Activated CD4-positive, CD25-positive, alpha-beta regulatory T cell (primary cell): Measurements from ENCODE around the gene RNF125.
"Not testable (repeated sequence)": the region's sequence is repeated elsewhere in the genome, so short reads cannot be mapped to it uniquely, and the experiment has no call there.

Experiments used
- DNase-seq, 4 experiments: peaks; one replicate each; lab custom pipeline; 2025; lab: John Stamatoyannopoulos, UW

The RNF125 gene

DNA sequence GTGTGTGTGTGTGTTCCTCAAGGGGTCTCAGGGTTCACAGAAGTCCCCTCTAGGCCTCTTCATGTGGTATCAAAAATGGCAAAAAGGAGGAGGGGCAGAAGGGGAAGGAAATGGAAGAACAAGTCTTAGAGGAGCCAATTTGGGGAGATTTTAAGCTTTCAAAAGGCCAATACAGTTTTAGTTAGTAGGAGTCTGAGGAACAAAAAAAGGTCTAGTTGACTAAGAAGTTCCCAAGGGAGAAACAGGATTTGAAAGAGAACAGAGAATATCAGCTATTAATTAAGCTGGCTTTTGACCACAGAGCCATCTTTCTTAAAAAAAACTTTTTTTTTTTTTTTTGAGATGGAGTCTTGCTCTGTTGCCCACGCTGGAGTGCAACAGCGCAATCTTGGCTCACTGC is 7.1 kb downstream of the RNF125 start:
- DNase-seq = no peak

DNA sequence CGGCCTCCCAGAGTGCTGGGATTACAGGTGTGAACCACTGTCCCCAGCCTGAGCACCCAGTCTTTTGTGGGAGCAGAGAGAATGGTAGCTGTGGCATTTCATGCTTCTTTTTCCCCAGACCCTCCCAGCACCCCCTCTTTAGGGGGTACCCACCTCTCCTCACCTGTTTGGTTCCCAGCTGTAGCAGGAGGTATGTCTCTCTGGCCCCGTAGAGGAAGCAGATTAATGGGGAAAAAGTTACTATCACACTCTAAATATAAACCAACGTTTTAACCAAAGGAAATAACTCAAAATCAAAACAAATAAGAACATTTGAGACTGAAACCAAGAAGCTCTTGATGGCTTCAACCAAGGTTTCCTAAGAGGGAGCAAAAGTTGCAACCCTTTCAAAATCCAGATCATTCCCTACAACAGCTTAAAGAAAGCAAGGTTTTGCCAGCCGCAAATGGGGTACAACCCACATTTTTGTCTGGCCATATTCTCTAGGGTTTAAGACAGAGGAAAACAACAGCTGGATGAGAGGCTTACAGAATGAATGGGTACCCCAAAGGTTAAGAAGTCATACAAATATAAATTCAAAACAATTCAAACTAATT is 8.0 kb downstream of the RNF125 start:
- no peak for DNase-seq

DNA sequence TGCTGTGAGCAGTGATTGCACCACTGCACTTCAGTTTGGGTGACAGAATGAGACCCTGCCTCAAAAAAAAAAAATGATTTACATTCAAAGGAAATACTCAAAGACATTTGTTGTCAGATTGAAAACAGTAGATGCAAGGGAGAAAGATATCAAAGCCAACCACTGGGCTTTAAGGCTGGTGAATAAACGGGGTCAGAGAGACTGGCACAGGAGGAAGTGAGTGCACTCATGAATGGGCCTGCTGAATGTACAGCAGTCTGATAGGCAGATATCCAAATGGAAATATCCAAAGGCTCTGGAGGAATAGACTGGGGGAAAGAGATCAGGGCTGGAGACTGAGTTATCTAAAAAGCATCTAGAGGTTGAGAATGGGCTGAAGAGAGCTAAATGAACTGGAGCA is 10.9 kb downstream of the RNF125 start:
- DNase-seq = no peak

DNA sequence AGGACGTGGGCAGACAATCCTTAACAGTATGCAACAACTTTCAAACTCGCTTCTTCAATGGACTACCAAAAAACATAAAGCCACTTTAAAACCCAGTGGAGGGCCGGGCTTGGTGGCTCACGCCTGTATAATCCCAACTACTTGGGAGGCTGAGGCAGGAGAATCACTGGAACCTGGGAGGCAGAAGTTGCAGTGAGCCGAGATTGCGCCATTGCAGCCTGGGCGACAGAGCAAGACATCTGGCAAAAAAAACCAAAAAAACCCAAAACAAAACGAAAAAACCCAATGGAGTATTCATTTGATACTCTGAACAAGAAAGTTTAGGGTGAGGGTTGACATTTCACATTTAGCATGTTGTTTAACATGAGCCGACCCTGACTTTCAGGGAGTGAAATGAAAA is 14.0 kb downstream of the RNF125 start:
- no peak for DNase-seq

DNA sequence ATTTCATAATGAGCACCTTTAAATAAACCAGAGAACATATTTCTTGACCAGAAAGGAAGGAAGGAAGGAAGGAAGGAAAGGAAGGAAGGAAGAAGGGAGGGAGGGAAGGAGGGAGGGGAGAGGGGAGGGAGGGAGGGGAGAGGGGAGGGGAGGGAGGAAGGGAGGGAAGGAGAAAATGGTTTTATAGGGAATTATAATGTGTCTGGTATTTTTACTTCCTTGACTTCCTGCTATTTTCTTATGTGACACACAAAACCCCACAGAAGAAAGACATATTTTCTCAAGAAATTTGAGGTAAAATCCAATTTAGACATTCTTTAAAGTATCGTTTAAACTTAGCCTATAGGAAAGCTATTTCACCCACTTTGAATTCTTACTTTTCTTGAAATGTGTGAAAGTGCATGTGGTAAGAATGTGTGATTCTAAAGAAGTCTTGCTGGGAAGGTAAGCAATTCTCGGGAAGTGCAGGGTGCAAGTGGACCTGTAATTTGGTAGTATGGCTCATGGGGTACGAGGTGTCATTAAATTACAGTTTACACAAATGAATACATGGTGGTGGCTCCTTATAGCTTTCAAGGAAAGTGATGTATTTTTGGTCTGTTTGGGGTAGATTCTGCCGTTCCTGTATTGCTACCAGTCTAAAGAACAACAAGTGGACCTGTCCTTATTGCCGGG is 18.0 kb downstream of the RNF125 start:
- DNase-seq = no peak

DNA sequence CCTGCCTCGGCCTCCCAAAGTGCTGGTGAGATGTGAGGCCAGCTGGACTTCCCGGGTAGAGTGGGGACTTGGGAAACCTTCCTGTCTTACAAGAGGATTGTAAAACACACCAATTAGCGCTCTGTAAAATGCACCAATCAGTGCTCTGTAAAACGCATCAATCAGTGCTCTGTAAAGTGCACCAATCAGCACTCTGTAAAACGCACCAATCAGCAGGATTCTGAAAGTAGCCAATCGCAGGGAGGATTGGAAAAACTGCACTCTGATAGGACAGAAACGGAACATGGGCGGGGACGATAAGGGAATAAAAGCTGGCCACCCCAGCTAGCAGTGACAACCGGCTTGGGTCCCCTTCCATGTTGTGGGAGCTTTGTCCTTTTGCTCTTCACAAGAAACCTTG is 19.0 kb downstream of the RNF125 start:
- DNase-seq = no peak

DNA sequence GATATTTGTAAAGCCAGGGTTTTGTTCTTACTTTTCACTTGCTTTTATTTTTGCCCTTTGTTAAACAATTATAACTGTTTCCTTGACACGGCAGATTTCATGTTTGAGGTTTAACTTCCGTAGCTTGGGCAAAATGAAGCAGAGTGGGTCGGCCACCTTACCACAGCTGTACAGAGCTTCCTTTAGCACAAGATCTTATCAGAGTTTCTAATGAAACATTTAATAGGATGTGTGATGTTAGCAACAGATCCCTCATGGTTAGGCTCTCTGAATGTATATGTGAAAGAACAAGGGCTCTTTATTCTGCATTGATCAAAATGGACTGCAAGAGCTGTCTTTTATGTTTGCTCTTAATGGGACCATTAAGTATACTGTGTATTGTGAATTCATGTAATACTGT is 22.3 kb downstream of the RNF125 start:
- DNase-seq = peak in 2 of 4 experiments; percentile 12 to 13

DNA sequence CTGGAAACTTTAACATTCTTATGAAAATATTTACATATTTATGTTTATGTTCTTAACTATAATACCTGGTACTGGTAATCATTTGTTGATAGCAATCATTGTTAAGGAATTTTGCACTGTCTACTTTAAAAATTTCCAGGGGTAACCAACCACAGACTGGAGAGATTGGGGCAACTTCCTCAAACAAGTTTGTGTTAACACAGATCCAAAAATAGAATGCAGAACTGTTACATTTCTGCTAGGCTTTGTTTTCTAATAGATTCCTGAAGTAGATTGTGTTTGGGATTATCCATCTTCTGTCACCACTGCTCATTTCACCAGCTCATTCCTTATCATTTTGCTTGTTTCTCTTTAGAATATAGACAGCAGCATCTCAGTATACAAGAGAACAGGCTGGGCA is 23.7 kb downstream of the RNF125 start:
- DNase-seq = no peak

DNA sequence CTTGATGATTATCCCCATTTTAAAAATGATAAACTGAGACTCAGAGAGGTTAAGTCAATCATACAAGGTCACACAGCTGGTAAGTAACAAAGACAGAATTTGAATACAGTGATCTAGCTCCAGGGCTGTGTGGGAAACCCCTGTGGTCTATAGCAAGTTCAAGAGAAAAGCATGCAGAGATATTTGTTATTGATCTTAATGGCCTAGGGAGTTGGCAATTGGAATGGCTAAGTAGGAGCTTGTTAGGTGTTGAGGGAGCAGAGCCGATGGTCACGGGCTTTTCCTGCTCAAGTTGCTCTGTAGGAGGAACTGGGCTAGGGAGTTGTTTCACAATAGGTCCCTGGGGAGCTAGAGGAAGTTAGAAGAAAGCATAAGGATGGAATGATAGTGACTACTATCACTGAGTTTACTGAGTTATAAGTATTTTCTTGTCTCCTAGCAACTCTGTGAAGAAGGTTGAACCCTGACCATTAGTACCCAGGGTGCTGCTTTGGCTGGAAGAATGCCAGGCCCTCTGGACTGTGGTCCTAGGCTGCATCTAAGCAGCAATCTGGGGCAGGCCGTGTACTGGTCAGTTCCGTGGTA is 30.0 kb downstream of the RNF125 start:
- DNase-seq = no peak

DNA sequence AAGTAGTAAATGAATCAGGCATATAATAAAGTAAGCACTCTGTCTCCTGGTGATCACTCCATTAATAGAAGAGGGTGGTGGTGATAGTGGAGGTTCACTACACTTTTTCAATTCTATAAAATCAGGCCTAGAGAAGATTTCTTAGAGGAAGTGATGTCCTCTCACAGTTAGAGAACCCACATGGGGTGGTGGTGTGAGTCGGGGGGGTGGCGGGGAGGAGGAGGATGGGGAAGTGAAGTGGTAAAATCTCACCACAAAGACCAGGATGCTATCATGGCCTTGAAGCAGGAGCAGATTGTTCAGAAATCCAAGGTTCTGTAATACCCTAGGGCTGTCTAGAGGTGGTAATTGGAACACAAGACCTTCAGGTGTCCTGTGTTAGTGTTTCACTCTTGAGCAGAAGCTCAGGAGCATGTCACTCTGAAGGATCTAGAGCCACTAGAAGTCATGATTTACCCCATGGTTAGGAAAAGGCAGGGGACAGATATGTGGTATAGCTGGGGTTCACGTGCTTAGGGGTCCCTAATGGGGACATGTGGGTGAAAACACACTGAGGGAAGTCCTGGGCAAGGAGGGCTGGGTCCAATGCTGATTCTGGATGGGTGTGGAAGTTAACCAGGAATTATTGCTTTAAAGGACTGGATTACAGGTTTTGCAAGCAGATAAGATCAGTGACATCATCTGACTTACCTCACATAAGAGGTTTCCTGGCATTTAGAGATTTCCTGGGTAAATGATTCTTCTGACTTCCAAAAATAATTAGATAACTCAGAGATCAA is 31.0 kb downstream of the RNF125 start:
- no peak for DNase-seq

DNA sequence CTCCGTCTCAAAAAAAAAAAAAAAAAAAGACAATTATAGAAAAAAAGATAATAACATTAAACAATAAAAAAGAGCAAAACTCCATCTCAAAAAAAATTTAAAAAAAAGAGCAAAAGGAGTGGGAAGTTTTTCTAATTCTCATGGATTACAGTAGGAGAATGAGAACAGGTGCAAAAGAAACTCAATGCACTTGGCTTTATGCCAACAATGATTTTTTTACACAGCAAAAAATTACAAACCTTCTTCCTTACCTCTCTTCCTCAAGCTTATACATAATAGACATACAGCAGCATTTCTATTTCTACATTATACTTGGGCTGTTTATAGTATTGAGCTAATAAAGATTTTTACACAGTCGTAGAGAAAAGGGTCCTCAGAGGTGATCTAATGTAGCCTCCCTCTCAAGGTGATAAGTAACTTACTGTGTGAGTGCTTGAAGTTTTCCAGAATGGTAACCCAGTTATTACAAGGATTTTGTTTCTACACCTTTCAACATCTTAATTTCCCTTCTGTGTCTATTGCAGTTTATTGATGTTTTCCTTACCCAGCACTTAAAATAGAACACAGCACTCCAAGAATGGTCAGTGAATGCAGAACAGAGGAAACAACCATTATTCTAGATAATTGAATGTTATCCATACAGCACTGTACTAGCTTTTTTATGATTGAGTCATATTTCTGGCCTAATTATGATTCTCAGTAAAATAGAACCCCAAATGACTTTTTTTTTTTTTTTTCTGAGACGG is 38.2 kb downstream of the RNF125 start:
- no peak for DNase-seq

DNA sequence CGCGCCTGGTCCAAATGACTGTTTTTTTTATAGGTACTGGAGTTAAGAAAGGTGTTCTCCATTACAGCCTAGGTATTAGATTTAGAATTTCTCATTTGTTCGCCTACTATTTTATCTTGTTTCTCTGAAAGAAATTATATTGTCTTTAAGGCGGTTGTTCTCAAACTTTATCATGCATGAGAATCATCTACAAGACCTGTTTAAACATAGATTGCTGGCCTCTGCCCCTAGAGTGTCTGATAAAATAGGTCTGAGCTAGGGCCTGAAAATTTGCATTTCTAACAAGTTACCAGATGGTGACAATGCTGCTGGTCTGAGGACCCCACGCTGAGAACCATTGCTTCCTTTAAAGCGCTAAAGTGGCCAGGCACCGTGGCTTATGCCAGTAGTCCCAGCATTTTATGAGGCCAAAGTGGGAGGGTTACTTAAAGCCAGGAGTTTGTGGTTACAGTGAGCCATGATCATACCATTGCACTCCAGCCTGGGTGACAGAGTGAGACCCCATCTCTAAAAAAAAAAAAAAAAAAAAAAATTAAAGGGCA is 39.1 kb downstream of the RNF125 start:
- no peak for DNase-seq

DNA sequence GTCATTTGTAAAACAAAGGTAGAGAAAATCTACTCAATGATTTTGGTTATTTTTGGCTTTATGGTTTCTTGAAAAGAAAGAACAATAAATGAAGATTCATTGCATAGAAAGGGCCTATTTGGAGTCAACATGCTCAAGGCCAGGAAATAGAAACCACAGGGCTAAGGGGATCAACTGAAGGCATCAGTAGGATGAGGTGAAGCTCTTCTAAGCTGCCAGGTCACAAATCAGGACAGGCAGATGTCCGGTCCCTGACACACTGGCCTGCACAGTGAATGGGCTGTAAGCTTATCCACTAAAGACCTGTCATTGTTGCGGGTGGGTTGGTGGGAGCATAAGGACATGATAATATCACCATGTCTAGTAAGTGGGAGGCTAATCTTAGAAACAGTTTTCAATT is 41.4 kb downstream of the RNF125 start:
- no peak for DNase-seq

DNA sequence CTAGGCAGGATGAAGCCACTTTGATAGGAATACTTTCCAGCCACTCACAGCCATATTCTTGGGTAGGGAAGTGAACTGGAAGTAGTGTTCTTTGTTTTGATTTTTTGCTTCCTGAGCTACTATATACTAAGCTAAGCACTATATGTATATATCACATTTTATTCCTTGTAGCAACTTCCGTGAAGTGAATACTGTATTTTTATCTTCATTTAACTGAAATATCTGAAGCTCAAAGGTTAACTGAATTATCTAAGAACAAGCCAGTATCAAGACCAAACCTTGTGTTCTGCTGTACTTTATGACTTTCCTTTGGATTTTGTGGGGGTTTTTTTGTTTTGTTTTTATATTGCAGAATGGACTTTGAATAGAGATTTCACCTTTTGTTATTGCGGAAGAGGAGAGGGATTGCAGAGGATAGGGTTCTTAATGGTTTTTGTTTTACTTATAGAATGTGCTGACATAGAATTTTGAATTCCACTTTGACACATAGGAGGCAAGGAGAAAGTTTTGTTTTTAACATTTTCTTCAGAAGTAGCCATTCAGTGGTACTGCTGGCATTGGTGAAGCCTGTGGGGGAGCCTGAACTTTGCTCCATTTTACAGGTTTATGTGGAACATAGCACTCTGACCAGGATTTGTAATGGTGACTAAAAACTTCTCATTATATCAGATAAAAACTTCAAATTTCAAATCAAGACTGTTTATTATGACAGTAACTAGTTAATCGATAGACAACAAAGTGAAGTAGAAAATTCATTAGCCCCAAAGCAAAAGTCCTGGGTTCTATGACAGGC is 48.9 kb downstream of the RNF125 start:
- DNase-seq = no peak

DNA sequence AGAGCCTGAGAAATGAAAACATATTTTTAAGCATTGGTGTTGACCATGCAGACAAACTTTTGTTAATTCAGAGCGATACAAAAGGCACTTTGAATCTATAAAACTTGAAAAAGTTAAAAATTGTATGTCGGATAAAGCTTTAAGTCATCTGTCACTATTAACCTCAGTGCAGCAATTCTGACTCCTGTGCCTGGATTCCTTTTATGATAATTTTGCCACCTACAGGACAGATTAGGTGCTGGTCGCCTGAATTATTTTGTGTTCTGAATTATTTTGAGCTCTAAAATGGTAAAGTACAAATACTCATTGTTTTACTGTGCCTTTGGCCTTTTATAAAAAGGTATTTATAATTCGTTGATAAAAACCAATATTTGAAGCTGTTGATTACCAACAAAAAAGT is 53.7 kb downstream of the RNF125 start:
- no peak for DNase-seq

DNA sequence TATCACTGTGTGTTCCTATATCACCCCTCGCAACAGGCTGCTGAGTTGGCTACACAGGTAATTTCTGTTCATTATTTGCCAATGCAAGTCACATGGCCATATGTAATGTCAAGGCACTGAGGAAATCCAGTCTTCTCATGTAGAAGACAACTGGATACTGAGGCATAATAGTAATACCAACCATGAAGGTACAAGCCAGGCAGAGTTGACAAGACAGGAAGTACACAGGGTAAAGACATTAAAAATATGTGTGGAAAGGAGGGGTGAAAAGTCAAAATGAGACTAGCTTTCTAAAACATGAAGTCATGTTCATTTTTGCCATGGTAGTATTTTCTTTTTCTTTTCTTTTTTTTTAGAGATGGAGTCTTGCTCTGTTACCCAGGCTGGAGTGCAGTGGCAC is 55.6 kb downstream of the RNF125 start:
- DNase-seq = no peak

DNA sequence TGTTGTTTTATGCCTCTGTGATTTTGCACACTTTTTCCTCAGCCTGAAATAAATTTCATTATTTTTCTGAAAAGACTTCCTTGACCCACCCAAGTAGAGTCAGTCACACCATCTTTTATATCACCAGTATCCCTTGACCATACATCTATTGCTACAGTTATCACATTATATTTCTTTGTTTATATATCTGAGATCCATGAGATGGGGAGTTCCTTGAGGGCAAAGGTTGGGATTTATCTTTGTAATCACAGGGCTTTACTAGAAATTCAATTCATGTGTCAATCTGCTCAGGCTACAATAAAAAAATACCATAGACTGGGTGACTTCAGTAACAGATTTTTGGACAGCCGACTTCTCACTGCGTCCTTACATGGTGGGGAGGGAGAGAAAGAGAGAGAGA is 60.2 kb downstream of the RNF125 start:
- no peak for DNase-seq

DNA sequence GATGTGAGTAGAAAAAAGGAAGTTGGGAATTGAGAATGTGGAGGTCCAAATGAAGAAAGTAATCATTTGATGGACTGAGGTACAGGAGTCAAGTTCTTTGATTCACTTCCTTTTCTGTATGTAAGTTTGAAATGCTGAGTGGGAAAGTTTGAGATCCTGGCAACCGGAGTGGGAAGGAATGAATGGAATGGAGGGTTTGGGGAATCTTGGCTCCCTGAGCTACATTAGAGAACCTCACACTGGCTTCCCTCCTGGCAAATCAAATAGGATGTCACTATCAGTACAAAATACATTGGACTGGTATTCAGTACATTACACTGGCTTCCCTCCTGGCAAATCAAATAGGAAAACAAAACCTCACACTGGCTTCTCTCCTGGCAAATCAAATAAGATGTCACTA is 63.3 kb downstream of the RNF125 start:
- no peak for DNase-seq

DNA sequence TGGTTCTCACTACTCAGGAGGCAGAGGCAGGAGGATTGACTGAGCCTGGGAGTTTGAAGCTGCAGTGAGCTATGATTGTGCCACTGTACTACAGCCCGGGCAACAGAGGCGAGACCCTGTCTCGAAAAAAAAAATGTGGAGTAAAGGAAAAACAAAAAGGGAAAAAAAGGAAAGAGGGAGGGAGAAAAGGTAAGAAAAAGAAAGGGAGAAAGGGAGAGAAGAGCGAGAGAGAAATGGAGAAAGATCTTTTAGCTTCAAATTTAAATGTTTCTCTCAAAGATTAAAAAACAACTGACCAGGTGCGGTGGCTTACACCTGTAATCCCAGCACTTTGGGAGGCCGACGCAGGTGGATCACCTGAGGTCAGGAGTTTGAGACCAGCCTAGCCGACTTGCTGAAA is 65.2 kb downstream of the RNF125 start:
- no peak for DNase-seq

DNA sequence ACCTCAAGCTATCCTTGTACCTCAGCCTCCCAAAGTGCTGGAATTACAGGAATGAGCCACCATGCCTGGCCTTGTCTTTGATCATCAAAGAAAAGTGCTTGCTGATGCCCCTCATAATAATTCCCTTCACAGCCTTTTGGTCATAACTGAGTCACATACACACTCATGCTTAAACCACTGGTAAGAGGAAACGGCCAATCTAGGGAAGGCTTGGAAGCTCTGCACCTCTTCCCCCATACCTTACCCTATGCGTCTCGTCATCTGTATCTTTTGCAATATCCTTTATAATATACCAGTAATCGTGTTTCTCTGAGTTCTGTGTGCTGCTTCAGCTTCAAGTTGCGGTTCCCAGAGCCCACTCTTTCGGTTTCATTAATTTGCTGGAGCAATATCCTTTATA is 68.3 kb downstream of the RNF125 start:
- no peak for DNase-seq

DNA sequence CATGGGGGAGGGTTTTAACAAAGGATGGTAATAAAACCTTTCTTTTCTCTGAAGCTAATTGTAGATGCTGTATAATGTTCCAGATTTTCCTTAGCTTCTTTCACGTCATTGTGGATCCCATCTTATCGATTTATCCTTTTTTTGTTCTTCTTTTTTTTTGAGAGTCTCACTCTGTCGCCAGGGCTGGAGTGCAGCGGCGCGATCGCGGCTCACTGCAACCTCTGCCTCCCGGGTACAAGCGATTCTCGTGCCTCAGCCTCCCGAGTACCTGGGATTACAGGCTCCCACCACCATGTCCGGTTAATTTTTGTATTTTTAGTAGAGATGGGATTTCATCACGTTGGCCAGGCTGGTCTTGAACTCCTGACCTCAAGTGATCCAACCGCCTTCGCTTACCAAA is 72.2 kb downstream of the RNF125 start:
- DNase-seq = not testable (repeated sequence)
